Nephron progenitor cell (in vitro differentiated cells): ENCODE results near the gene BACE2.

ENCODE experiments used
- DNase-seq: peaks from one replicate; pipeline ENCODE4 v3.0.0; 2021
- H3K27ac Mint-ChIP-seq: 2 replicates; pipeline ENCODE4 v1.8.0; 2021; ENCODE audit warnings: mild to moderate bottlenecking, moderate library complexity, mixed read lengths
- H3K27me3 Mint-ChIP-seq: 2 replicates; pipeline ENCODE4 v1.8.0; 2021; ENCODE audit warnings: mild to moderate bottlenecking, low read depth, mixed read lengths; ENCODE audit not compliant: poor library complexity
- H3K36me3 Mint-ChIP-seq: 2 replicates; pipeline ENCODE4 v1.8.0; 2021; ENCODE audit warnings: low read depth, mixed read lengths
- H3K4me1 Mint-ChIP-seq: 2 replicates; pipeline ENCODE4 v1.8.0; 2021; ENCODE audit warnings: mixed read lengths
- H3K4me3 Mint-ChIP-seq: 2 replicates; pipeline ENCODE4 v1.8.0; 2021; ENCODE audit warnings: mild to moderate bottlenecking, moderate library complexity, mixed read lengths
- H3K9me3 Mint-ChIP-seq: 2 replicates; pipeline ENCODE4 v1.8.0; 2021; ENCODE audit warnings: mild to moderate bottlenecking, moderate library complexity, mixed read lengths
- CTCF ChIP-seq: fragments of 200-600 bp; sonication (generic); IDR thresholded peaks from 2 replicates; pipeline ENCODE4 v1.5.0; 2021; ENCODE audit warnings: antibody characterized with exemption

The BACE2 gene

GRCh38 chr21:41175080-41175479 is 7.1 kb downstream of the BACE2 start:
- H3K4me3 Mint-ChIP-seq: no peak overlapping the region
- no peaks in the 10 kb centered on the region for H3K9me3 Mint-ChIP-seq
- H3K36me3 Mint-ChIP-seq: no peaks in the 10 kb centered on the region
- H3K27me3 Mint-ChIP-seq: peaks cover 25% of the 10 kb centered on the region
- DNase-seq: no peak
- H3K27ac Mint-ChIP-seq: no peak overlapping the region
- no peak for TF ChIP-seq CTCF
- peaks cover 60% of the 10 kb centered on the region for H3K4me1 Mint-ChIP-seq

GRCh38 chr21:41176846-41177245 is 8.9 kb downstream of the BACE2 start:
- Mint-ChIP-seq H3K9me3 (peaks cover 7% of the 10 kb centered on the region), H3K27ac (peak overlapping the region; percentile 69), H3K4me3 (no peak overlapping the region), H3K36me3 (peaks cover 5% of the 10 kb centered on the region), H3K27me3 (peaks cover 19% of the 10 kb centered on the region), H3K4me1 (peaks cover 54% of the 10 kb centered on the region)
- DNase-seq: no peak
- no peak for TF ChIP-seq CTCF

GRCh38 chr21:41180752-41181151 is 12.8 kb downstream of the BACE2 start:
- no peak for TF ChIP-seq CTCF
- Mint-ChIP-seq H3K4me3 (no peak overlapping the region), H3K9me3 (peaks cover 23% of the 10 kb centered on the region), H3K36me3 (peaks cover 10% of the 10 kb centered on the region), H3K27ac (no peak overlapping the region), H3K27me3 (peaks cover 10% of the 10 kb centered on the region), H3K4me1 (peaks cover 40% of the 10 kb centered on the region)
- DNase-seq: no peak

GRCh38 chr21:41182547-41182946 is 14.6 kb downstream of the BACE2 start:
- H3K27ac Mint-ChIP-seq: no peak overlapping the region
- H3K27me3 Mint-ChIP-seq: peaks cover 3% of the 10 kb centered on the region
- H3K9me3 Mint-ChIP-seq: peaks cover 23% of the 10 kb centered on the region
- TF ChIP-seq CTCF: no peak
- H3K4me3 Mint-ChIP-seq: no peak overlapping the region
- peaks cover 10% of the 10 kb centered on the region for H3K36me3 Mint-ChIP-seq
- peaks cover 34% of the 10 kb centered on the region for H3K4me1 Mint-ChIP-seq
- no peak for DNase-seq

- peaks cover 10% of the 10 kb centered on the region for H3K36me3 Mint-ChIP-seq
- TF ChIP-seq CTCF: no peak
- no peak overlapping the region for H3K27ac Mint-ChIP-seq
- no peaks in the 10 kb centered on the region for H3K27me3 Mint-ChIP-seq
- peaks cover 23% of the 10 kb centered on the region for H3K9me3 Mint-ChIP-seq
- no peak overlapping the region for H3K4me3 Mint-ChIP-seq
- peaks cover 28% of the 10 kb centered on the region for H3K4me1 Mint-ChIP-seq
- no peak for DNase-seq
Measured at GRCh38 chr21:41183575-41183974, 15.6 kb downstream of the BACE2 start.

- Mint-ChIP-seq H3K4me1 (peaks cover 8% of the 10 kb centered on the region), H3K36me3 (peaks cover 29% of the 10 kb centered on the region), H3K27ac (no peak overlapping the region), H3K4me3 (no peak overlapping the region), H3K27me3 (no peaks in the 10 kb centered on the region), H3K9me3 (peaks cover 40% of the 10 kb centered on the region)
- TF ChIP-seq CTCF: no peak
- no peak for DNase-seq
Measured at GRCh38 chr21:41185802-41186201, 17.8 kb downstream of the BACE2 start.
